HL-60/S4 (cell line): ENCODE measurements around the gene POLK.
"Not testable (repeated sequence)": the region's sequence is repeated elsewhere in the genome, so short reads cannot be mapped to it uniquely, and the experiment has no call there.

Experiments
- in situ Hi-C: fragments of 300-500 bp; cut with MboI; formaldehyde crosslinking; loops from 2 replicates; pipeline ENCODE4 v1.14.3; 2022; ENCODE audit warnings: low sequenced_read_pairs

POLK gene

GRCh38 chr5:75608870-75609269 lies 97.2 kb downstream of the POLK start:
- in situ Hi-C loops, result no loop called here

- in situ Hi-C loops, result no loop called here
These were observed 98.5 kb downstream of the POLK start for GRCh38 chr5:75610201-75610600.

- in situ Hi-C loops, result not testable (repeated sequence)
These were observed 99.2 kb downstream of the POLK start for GRCh38 chr5:75610859-75611310.

GRCh38 chr5:75611311-75612225 lies 99.9 kb downstream of the POLK start, which contains the start of gene ANKDD1B:
ANKDD1B (plus strand) TSS chr5:75611453; CDS start chr5:75611635, 182 bp downstream.
- in situ Hi-C loops, result no loop called here

- in situ Hi-C loops, result no loop called here
These were observed 100.5 kb downstream of the POLK start for GRCh38 chr5:75612226-75612569.

GRCh38 chr5:75612901-75613300 lies 101.2 kb downstream of the POLK start:
- in situ Hi-C loops, result no loop called here

GRCh38 chr5:75614176-75614575 lies 102.5 kb downstream of the POLK start:
- in situ Hi-C loops, result no loop called here

GRCh38 chr5:75616371-75616881 lies 104.7 kb downstream of the POLK start:
- in situ Hi-C loops, result no loop called here

GRCh38 chr5:75616971-75617621 lies 105.4 kb downstream of the POLK start:
- in situ Hi-C loops, result no loop called here

- in situ Hi-C loops, result no loop called here
These were observed 106.2 kb downstream of the POLK start for GRCh38 chr5:75617736-75618352.

- in situ Hi-C loops, result no loop called here
These were observed 108.7 kb downstream of the POLK start for GRCh38 chr5:75620184-75620959.

GRCh38 chr5:75622564-75622963 lies 110.9 kb downstream of the POLK start:
- in situ Hi-C loops, result no loop called here

- in situ Hi-C loops, result no loop called here
These were observed 112.2 kb downstream of the POLK start for GRCh38 chr5:75623846-75624245.

GRCh38 chr5:75626959-75627358 lies 115.3 kb downstream of the POLK start:
- in situ Hi-C loops, result no loop called here

- in situ Hi-C loops, result no loop called here
These were observed 116.1 kb downstream of the POLK start for GRCh38 chr5:75627801-75628200.

- in situ Hi-C loops, result no loop called here
These were observed 119.2 kb downstream of the POLK start for GRCh38 chr5:75630875-75631274.

GRCh38 chr5:75632321-75632720 lies 120.6 kb downstream of the POLK start:
- in situ Hi-C loops, result no loop called here

GRCh38 chr5:75637949-75638348 lies 126.3 kb downstream of the POLK start:
- in situ Hi-C loops, result no loop called here

- in situ Hi-C loops, result no loop called here
These were observed 128.0 kb downstream of the POLK start for GRCh38 chr5:75639535-75640311.

GRCh38 chr5:75640395-75640794 lies 128.7 kb downstream of the POLK start:
- in situ Hi-C loops, result no loop called here
